Measurements from ENCODE around the gene SEC22A. TPM values are rescaled to one million over a fixed set of nuclear protein-coding genes. Genes with fewer than 3 reads are reported as not detected.

Gene SEC22A
- total RNA-seq, 1 donor from 2014 or later = 8.9 TPM

- DNase-seq (ENCODE audit: low spot score) = no peak
- intact Hi-C loops (cut with DNase I) = no loop called here
Measured at GRCh38 chr3:123320221-123320620, 118.5 kb downstream of the SEC22A start.

GRCh38 chr3:123321806-123322205 lies 120.1 kb downstream of the SEC22A start:
- DNase-seq (ENCODE audit: low spot score) = no peak
- intact Hi-C loops (cut with DNase I) = no loop called here

- intact Hi-C loops (cut with DNase I) = no loop called here
- DNase-seq (ENCODE audit: low spot score) = no peak
Measured at GRCh38 chr3:123322866-123323265, 121.1 kb downstream of the SEC22A start.

Small RNA genes within 50 kb of the gene (microRNA-seq; reads per million reads assigned to microRNA genes)
- gene MIR7110 = not detected

Other genes starting within 250 kb of the SEC22A start
- gene SEMA5B, start 174.2 kb upstream of the SEC22A start, total RNA-seq = 21.1 TPM
- gene PDIA5, start 134.9 kb upstream of the SEC22A start, total RNA-seq = 8.8 TPM
- 192 TPM for gene ADCY5, start 247.1 kb downstream of the SEC22A start, total RNA-seq

Measured in cardiac septum (tissue), 1 donor.